A549 (cell line): ENCODE data around the gene TRDN.

ENCODE experiments used
- BCL3 ChIP-seq: fragments of >200 bp; sonication (Bioruptor Twin); formaldehyde crosslinking; IDR thresholded peaks from 3 replicates; pipeline ENCODE4 v1.6.1; 2016
- CHD4 ChIP-seq: fragments of 200-600 bp; sonication (generic); IDR thresholded peaks from 2 replicates; pipeline ENCODE4 v1.6.1; 2016; ENCODE audit warnings: antibody characterized with exemption, mild to moderate bottlenecking, borderline replicate concordance
- CTCF ChIP-seq: fragments of >200 bp; sonication (Bioruptor Twin); formaldehyde crosslinking; IDR thresholded peaks from 3 replicates; pipeline ENCODE4 v1.5.1; 2016
- EHF ChIP-seq: fragments of 250-450 bp; sonication (Bioruptor Pico); IDR thresholded peaks from 2 replicates; pipeline ENCODE4 v1.5.0; 2020; ENCODE audit warnings: mild to moderate bottlenecking
- MAZ ChIP-seq: fragments of 150-350 bp; IDR thresholded peaks from 2 replicates; pipeline ENCODE4 v1.6.1; 2014; ENCODE audit warnings: antibody characterized with exemption, low read depth, low read length, borderline replicate concordance
- RCOR1 ChIP-seq: fragments of 150-350 bp; IDR thresholded peaks from 2 replicates; pipeline ENCODE4 v1.6.1; 2014; ENCODE audit warnings: antibody characterized with exemption, low read length, low read depth
- SMC3 ChIP-seq: fragments of >200 bp; sonication (Bioruptor Twin); formaldehyde crosslinking; IDR thresholded peaks from 3 replicates; pipeline ENCODE4 v1.6.1; 2018; ENCODE audit warnings: inconsistent platforms
- SREBF2 ChIP-seq: fragments of 450-650 bp; IDR thresholded peaks from 2 replicates; pipeline ENCODE4 v1.6.1; 2014; ENCODE audit warnings: mild to moderate bottlenecking, moderate library complexity
- USF2 ChIP-seq: fragments of 450-650 bp; IDR thresholded peaks from 2 replicates; pipeline ENCODE4 v1.6.1; 2014; ENCODE audit warnings: antibody characterized with exemption

GRCh38 chr6:123224077-123224476, 412.7 kb downstream of the TRDN start:
- TF ChIP-seq CHD4 (no peak), SMC3 (no peak), SREBF2 (no peak), USF2 (no peak), RCOR1 (no peak), BCL3 (no peak), MAZ (no peak), CTCF (no peak), EHF (no peak)
